ENCODE measurements around the gene GRIA3. TPM values are rescaled to one million over a fixed set of nuclear protein-coding genes. Genes with fewer than 3 reads are reported as not detected.

Gene GRIA3
- total RNA-seq, 1 experiment from 2014 or later: not detected

GRCh38 chrX:123189338-123189737 is 5.3 kb downstream of the GRIA3 start:
- intact Hi-C loops (cut with micrococcal nuclease; ENCODE audit: unreplicated experiment): no loop called here
- BruUV-seq (replicated peaks): no TSS peak

GRCh38 chrX:123190096-123190495 is 6.0 kb downstream of the GRIA3 start:
- Histone ChIP-seq H3K9me3 (ENCODE audit: insufficient read depth, low read depth) (no peaks in the 10 kb centered on the region), H4K20me1 (ENCODE audit: insufficient read depth) (no peaks in the 10 kb centered on the region), H3K27me3 (ENCODE audit: insufficient read depth, low read depth) (no peaks in the 10 kb centered on the region), H3K9me2 (ENCODE audit: insufficient read depth) (no peaks in the 10 kb centered on the region), H3K36me3 (ENCODE audit: low read depth) (no peaks in the 10 kb centered on the region), H2AFZ (no peak overlapping the region), H3K4me1 (replicated peaks; ENCODE audit: insufficient read depth) (no peaks in the 10 kb centered on the region), H3K27ac (no peak overlapping the region), H3F3A (ENCODE audit: insufficient read depth, low read depth) (no peaks in the 10 kb centered on the region), H3K4me3 (no peak overlapping the region), H3K4me2 (no peak overlapping the region), H3K79me2 (ENCODE audit: low read depth) (no peaks in the 10 kb centered on the region)
- no peak for TF ChIP-seq EZH2 (IDR thresholded peaks at IDR 0.05; ENCODE audit: low read depth)
- TF ChIP-seq, protein P1, sequence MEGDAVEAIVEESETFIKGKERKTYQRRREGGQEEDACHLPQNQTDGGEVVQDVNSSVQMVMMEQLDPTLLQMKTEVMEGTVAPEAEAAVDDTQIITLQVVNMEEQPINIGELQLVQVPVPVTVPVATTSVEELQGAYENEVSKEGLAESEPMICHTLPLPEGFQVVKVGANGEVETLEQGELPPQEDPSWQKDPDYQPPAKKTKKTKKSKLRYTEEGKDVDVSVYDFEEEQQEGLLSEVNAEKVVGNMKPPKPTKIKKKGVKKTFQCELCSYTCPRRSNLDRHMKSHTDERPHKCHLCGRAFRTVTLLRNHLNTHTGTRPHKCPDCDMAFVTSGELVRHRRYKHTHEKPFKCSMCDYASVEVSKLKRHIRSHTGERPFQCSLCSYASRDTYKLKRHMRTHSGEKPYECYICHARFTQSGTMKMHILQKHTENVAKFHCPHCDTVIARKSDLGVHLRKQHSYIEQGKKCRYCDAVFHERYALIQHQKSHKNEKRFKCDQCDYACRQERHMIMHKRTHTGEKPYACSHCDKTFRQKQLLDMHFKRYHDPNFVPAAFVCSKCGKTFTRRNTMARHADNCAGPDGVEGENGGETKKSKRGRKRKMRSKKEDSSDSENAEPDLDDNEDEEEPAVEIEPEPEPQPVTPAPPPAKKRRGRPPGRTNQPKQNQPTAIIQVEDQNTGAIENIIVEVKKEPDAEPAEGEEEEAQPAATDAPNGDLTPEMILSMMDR (conservative IDR thresholded peaks at IDR 0.05): no peak
- no peak for DNase-seq
- no TSS peak for BruUV-seq (replicated peaks)
- ChIA-PET CTCF (no interaction called here), POLR2A (ENCODE audit: unreplicated experiment) (no interaction called here)
- intact Hi-C loops (cut with micrococcal nuclease; ENCODE audit: unreplicated experiment): no loop called here

More at GRCh38 chrX:123189338-123189737, 5.3 kb downstream of the GRIA3 start:
- ChIA-PET POLR2A (ENCODE audit: unreplicated experiment) (no interaction called here), CTCF (no interaction called here)
- Histone ChIP-seq H3K9me2 (ENCODE audit: insufficient read depth) (no peaks in the 10 kb centered on the region), H3K27me3 (ENCODE audit: insufficient read depth, low read depth) (no peaks in the 10 kb centered on the region), H3K27ac (no peak overlapping the region), H3K4me1 (replicated peaks; ENCODE audit: insufficient read depth) (no peaks in the 10 kb centered on the region), H3F3A (ENCODE audit: insufficient read depth, low read depth) (no peaks in the 10 kb centered on the region), H3K36me3 (ENCODE audit: low read depth) (no peaks in the 10 kb centered on the region), H3K4me2 (no peak overlapping the region), H4K20me1 (ENCODE audit: insufficient read depth) (no peaks in the 10 kb centered on the region), H2AFZ (no peak overlapping the region), H3K4me3 (no peak overlapping the region), H3K9me3 (ENCODE audit: insufficient read depth, low read depth) (no peaks in the 10 kb centered on the region), H3K79me2 (ENCODE audit: low read depth) (no peaks in the 10 kb centered on the region)
- no peak for TF ChIP-seq EZH2 (IDR thresholded peaks at IDR 0.05; ENCODE audit: low read depth)
- TF ChIP-seq, protein P1 (conservative IDR thresholded peaks at IDR 0.05): no peak
- no peak for DNase-seq

DNA sequence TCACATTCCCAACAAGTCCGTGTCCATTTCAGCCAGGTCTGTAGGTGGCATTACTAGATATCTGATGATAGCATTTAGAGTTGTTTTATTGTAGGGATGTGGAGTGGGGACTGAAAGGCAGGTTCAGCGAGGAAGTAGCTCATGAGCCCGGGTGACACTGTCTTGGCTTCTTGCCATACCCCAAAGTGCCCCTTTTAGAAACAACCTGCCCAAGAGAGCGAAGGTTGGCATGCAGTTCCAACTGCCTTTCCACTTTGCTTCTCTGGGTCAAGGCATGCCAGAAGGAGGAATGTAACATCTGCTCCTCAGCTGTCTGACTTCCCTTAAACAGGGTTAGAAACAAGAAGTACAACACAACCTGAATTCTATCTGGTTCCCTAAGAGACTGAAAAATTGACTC is 9.0 kb downstream of the GRIA3 start:
- CTCF ChIA-PET: no interaction called here
- H3K9me3 ChIP-seq (ENCODE audit: insufficient read depth, low read depth): no peaks in the 10 kb centered on the region
- TF ChIP-seq, protein P1 (conservative IDR thresholded peaks at IDR 0.05): no peak
- no peak for TF ChIP-seq EZH2 (IDR thresholded peaks at IDR 0.05; ENCODE audit: low read depth)

More for the DNA sequence above, 9.0 kb downstream of the GRIA3 start:
- H3K27me3 ChIP-seq (ENCODE audit: insufficient read depth, low read depth): no peaks in the 10 kb centered on the region
- intact Hi-C loops (cut with micrococcal nuclease; ENCODE audit: unreplicated experiment): no loop called here
- H3K9me2 ChIP-seq (ENCODE audit: insufficient read depth): no peaks in the 10 kb centered on the region
- H3K4me2 ChIP-seq: no peak overlapping the region
- DNase-seq: no peak
- no peaks in the 10 kb centered on the region for H3K79me2 ChIP-seq (ENCODE audit: low read depth)
- no peaks in the 10 kb centered on the region for H4K20me1 ChIP-seq (ENCODE audit: insufficient read depth)
- POLR2A ChIA-PET (ENCODE audit: unreplicated experiment): no interaction called here
- H2AFZ ChIP-seq: no peak overlapping the region
- H3K4me1 ChIP-seq (replicated peaks; ENCODE audit: insufficient read depth): no peaks in the 10 kb centered on the region
- H3K36me3 ChIP-seq (ENCODE audit: low read depth): no peaks in the 10 kb centered on the region
- H3K27ac ChIP-seq: no peak overlapping the region
- BruUV-seq (replicated peaks): no TSS peak
- no peaks in the 10 kb centered on the region for H3F3A ChIP-seq (ENCODE audit: insufficient read depth, low read depth)
- H3K4me3 ChIP-seq: no peak overlapping the region

Measured in PC-9 (cell line).